Right renal cortex interstitium (tissue), 3 donors: ENCODE results near the gene IL17RC. TPM values are rescaled to one million over a fixed set of nuclear protein-coding genes. Genes with fewer than 3 reads are reported as not detected.
A peak's percentile ranks its signal among the peaks of the same experiment; 100 is the strongest.
"Not testable (repeated sequence)": the region's sequence is repeated elsewhere in the genome, so short reads cannot be mapped to it uniquely, and the experiment has no call there.

Experiments
- DNase-seq, 3 donors: peaks; one replicate each; pipeline ENCODE4 v3.0.0-alpha.2; 2013; ENCODE audit warnings: low read depth in 3 of 3, low spot score in 2 of 3
- polyA plus RNA-seq, 3 donors: library from polyadenylated mRNA; unstranded; fragments of 120-200 nt; gene quantifications; one replicate each; pipeline ENCODE4 v1.2.1, GENCODE V29; 2013; ENCODE audit not compliant: insufficient read length in 3 of 3

Gene IL17RC
- polyA plus RNA-seq: 10 to 100 TPM; 30.7 to 35.9 (median 32.6) TPM

GRCh38 chr3:9916734-9917680 is at the start of gene IL17RC:
TSS of gene IL17RC (plus strand) at chr3:9917098. CDS start at chr3:9917316, 218 bp downstream.
- DNase-seq: peak in 2 of 3 donors; percentile 60 to 70

GRCh38 chr3:9867106-9867505 is 49.8 kb upstream of the IL17RC start:
- no peak for DNase-seq

- DNase-seq: no peak
These were observed 46.9 kb upstream of the IL17RC start for GRCh38 chr3:9869955-9870354.

- DNase-seq: no peak
These were observed 45.9 kb upstream of the IL17RC start for GRCh38 chr3:9870978-9871377.

- DNase-seq: not testable (repeated sequence)
These were observed 44.8 kb upstream of the IL17RC start for GRCh38 chr3:9872067-9872466.

- DNase-seq: no peak
These were observed 41.5 kb upstream of the IL17RC start for GRCh38 chr3:9875448-9875847.

- not testable (repeated sequence) for DNase-seq
These were observed 40.6 kb upstream of the IL17RC start for GRCh38 chr3:9876255-9876654.

- no peak for DNase-seq
These were observed 39.9 kb upstream of the IL17RC start for GRCh38 chr3:9876991-9877390.

- DNase-seq: no peak
These were observed 38.2 kb upstream of the IL17RC start for GRCh38 chr3:9878700-9879099.

- no peak for DNase-seq
These were observed 36.9 kb upstream of the IL17RC start, which contains the start of gene CIDEC for GRCh38 chr3:9879830-9880549. TSS of gene CIDEC (minus strand) at chr3:9880253. CDS start at chr3:9878486, 1,767 bp downstream.

- no peak for DNase-seq
These were observed 35.5 kb upstream of the IL17RC start for GRCh38 chr3:9881441-9881840.

GRCh38 chr3:9883706-9884554 is 33.0 kb upstream of the IL17RC start:
- DNase-seq: no peak

GRCh38 chr3:9884555-9885165 is 32.2 kb upstream of the IL17RC start:
- DNase-seq: no peak

GRCh38 chr3:9886328-9886727 is 30.6 kb upstream of the IL17RC start:
- no peak for DNase-seq

GRCh38 chr3:9887480-9887879 is 29.4 kb upstream of the IL17RC start:
- DNase-seq: no peak

- DNase-seq: no peak
These were observed 28.4 kb upstream of the IL17RC start for GRCh38 chr3:9888540-9888939.

- DNase-seq: no peak
These were observed 27.5 kb upstream of the IL17RC start for GRCh38 chr3:9889405-9889804.

GRCh38 chr3:9890249-9891071 is 26.4 kb upstream of the IL17RC start, which contains the start of gene JAGN1:
TSS of gene JAGN1 (plus strand) at chr3:9890610. CDS start at chr3:9890723, 113 bp downstream.
- peak; percentile 76 to 84 (median 81) for DNase-seq

GRCh38 chr3:9891072-9891622 is 25.8 kb upstream of the IL17RC start:
- no peak for DNase-seq
